Stomach (tissue), 9 donors: ENCODE data around the gene CCL17. TPM values are rescaled to one million over a fixed set of nuclear protein-coding genes. Genes with fewer than 3 reads are reported as not detected.
A peak's percentile ranks its signal among the peaks of the same experiment; 100 is the strongest.

Experiments used
- DNase-seq, 2 donors: peaks; one replicate each; pipeline versions ENCODE4 v3.0.0 to v3.0.0-alpha.2; 2013 to 2019
- H3K27ac ChIP-seq, 5 donors: fragments of 200-600 bp in 4 of 5; sonication (generic) in 4 of 5; one replicate each; pipeline ENCODE4 v1.5.1; 2013 to 2019; ENCODE audit warnings: mild to moderate bottlenecking in 1 of 5, moderate library complexity in 1 of 5
- H3K27me3 ChIP-seq, 3 donors: fragments of 200-600 bp; sonication (generic); one replicate each; pipeline ENCODE4 v1.5.1; 2017 to 2019; ENCODE audit warnings: mixed run types in 1 of 3
- H3K36me3 ChIP-seq, 4 donors: fragments of 200-600 bp; sonication (generic); 1 replicate in 3 of 4; 2 replicates in 1 of 4; pipeline ENCODE4 v1.5.1; 2016 to 2019
- H3K4me1 ChIP-seq, 4 donors: fragments of 200-600 bp; sonication (generic); one replicate each; pipeline ENCODE4 v1.5.1; 2016 to 2019
- H3K4me3 ChIP-seq, 4 donors: fragments of 200-600 bp; sonication (generic) in 3 of 4; one replicate each; pipeline ENCODE4 v1.5.1; 2016 to 2019; ENCODE audit warnings: mild to moderate bottlenecking in 1 of 4
- H3K9me3 ChIP-seq, 4 donors: fragments of 200-600 bp; sonication (generic); one replicate each; pipeline ENCODE4 v1.5.1; 2016 to 2019
- CTCF ChIP-seq, 7 experiments: fragments of 450-650 bp in 4 of 7; fragments of 200-600 bp in 3 of 7; sonication (generic) in 3 of 7; IDR thresholded peaks; one replicate each; pipeline ENCODE4 v1.5.1; 2016 to 2019; ENCODE audit warnings: antibody characterized with exemption in 7 of 7, control low read depth in 2 of 7, mild to moderate bottlenecking in 1 of 7
- EP300 ChIP-seq: sonication (generic); formaldehyde crosslinking; IDR thresholded peaks from one replicate; pipeline ENCODE4 v1.6.1; 2017; ENCODE audit warnings: antibody characterized with exemption
- POLR2A ChIP-seq, 4 donors: fragments of 450-650 bp; IDR thresholded peaks; one replicate each; pipeline ENCODE4 v1.6.1; 2016; ENCODE audit warnings: antibody characterized with exemption in 4 of 4, control low read depth in 2 of 4, mild to moderate bottlenecking in 1 of 4, moderate library complexity in 1 of 4
- POLR2AphosphoS5 ChIP-seq, 3 donors: sonication (generic); formaldehyde crosslinking; IDR thresholded peaks; one replicate each; pipeline ENCODE4 v1.6.1; 2016; ENCODE audit warnings: antibody characterized with exemption in 3 of 3
- WGBS, 5 donors: extraction: QIAGEN DNeasy Blood & Tissue Kit in 3 of 5; methylation state at CpG; one replicate each; pipeline versions ENCODE4 v1.1.5 to v1.1.7; 2013 to 2018; 5-methylcytosine and 5-hydroxymethylcytosine counted together
- intact Hi-C: fragments of 100-400 bp; cut with DNase I; formaldehyde crosslinking; loops from one replicate; pipeline ENCODE4 v1.15.1; 2023; ENCODE audit warnings: low total_unique reads
- polyA plus RNA-seq, 3 donors: library from polyadenylated mRNA; stranded (reverse); fragments of 200-250 nt; gene quantifications; one replicate each; pipeline ENCODE4 v1.2.3, GENCODE V29; 2013
- total RNA-seq, 5 donors: library from RNA; depleted of rRNA; stranded (reverse); fragments of >200 nt; gene quantifications; one replicate each; pipeline versions ENCODE4 v1.1.0 to v1.2.3, GENCODE V29; 2014 to 2016
- donor health status: healthy with polysubstance abuse.
- donor health status: Bipolar disorder and iron deficiency.
- donor health status: healthy.

The CCL17 gene
- total and polyA plus RNA-seq, 8 donors, result 3.9 TPM; not detected in 7

- Histone ChIP-seq H3K27ac (no peak overlapping the region), H3K4me3 (no peak overlapping the region), H3K9me3 (no peaks in the 10 kb centered on the region), H3K4me1 (peaks cover 0 to 4% (median 0%) of the 10 kb centered on the region in 4 donors), H3K27me3 (no peaks in the 10 kb centered on the region), H3K36me3 (no peaks in the 10 kb centered on the region)
- no peak for TF ChIP-seq EP300
- no peak for TF ChIP-seq POLR2A (IDR thresholded peaks at IDR 0.05)
- no peak for TF ChIP-seq CTCF (IDR thresholded peaks at IDR 0.05)
- no peak for TF ChIP-seq POLR2AphosphoS5 (IDR thresholded peaks at IDR 0.05)
- intact Hi-C loops, result no loop called here
- WGBS, 5 donors, result 66 to 86% (median 80%) methylated on average over 3 of the region's 3 CpGs
- no peak for DNase-seq
These were observed 530 bp downstream of the CCL17 start for GRCh38 chr16:57405097-57405496.

GRCh38 chr16:57406881-57407280 lies 2.3 kb downstream of the CCL17 start:
- no peak for TF ChIP-seq POLR2AphosphoS5 (IDR thresholded peaks at IDR 0.05)
- no peak for TF ChIP-seq EP300
- no peak for TF ChIP-seq POLR2A (IDR thresholded peaks at IDR 0.05)
- no peak for TF ChIP-seq CTCF (IDR thresholded peaks at IDR 0.05)
- 60 to 69% (median 69%) methylated on average over 2 of the region's 2 CpGs for WGBS, 5 donors
- no peak overlapping the region for H3K27ac ChIP-seq
- H3K9me3 ChIP-seq, result no peaks in the 10 kb centered on the region
- peaks cover 0 to 9% (median 0%) of the 10 kb centered on the region in 4 donors for H3K4me1 ChIP-seq
- no peak overlapping the region for H3K4me3 ChIP-seq
- H3K36me3 ChIP-seq, result no peaks in the 10 kb centered on the region
- no peaks in the 10 kb centered on the region for H3K27me3 ChIP-seq
- intact Hi-C loops, result no loop called here
- no peak for DNase-seq

GRCh38 chr16:57407521-57408353 lies 3.2 kb downstream of the CCL17 start:
- no peaks in the 10 kb centered on the region for H3K27me3 ChIP-seq
- H3K36me3 ChIP-seq, result no peaks in the 10 kb centered on the region
- intact Hi-C loops, result no loop called here
- no peak overlapping the region for H3K4me3 ChIP-seq
- H3K9me3 ChIP-seq, result no peaks in the 10 kb centered on the region
- H3K27ac ChIP-seq, result no peak overlapping the region
- no peak for TF ChIP-seq CTCF (IDR thresholded peaks at IDR 0.05)
- TF ChIP-seq POLR2A (IDR thresholded peaks at IDR 0.05), result no peak
- peaks cover 0 to 9% (median 0%) of the 10 kb centered on the region in 4 donors for H3K4me1 ChIP-seq
- DNase-seq, result no peak
- 84 to 93% (median 89%) methylated on average over 5 of the region's 5 CpGs for WGBS, 5 donors

- Histone ChIP-seq H3K4me3 (no peak overlapping the region), H3K27ac (peak overlapping the region in 3 of 5 donors; percentile 27 to 51 (median 46)), H3K36me3 (no peaks in the 10 kb centered on the region), H3K4me1 (peaks cover 0 to 9% (median 0%) of the 10 kb centered on the region in 4 donors), H3K9me3 (no peaks in the 10 kb centered on the region), H3K27me3 (no peaks in the 10 kb centered on the region)
- no peak for DNase-seq
- 72 to 84% (median 76%) methylated on average over 5 of the region's 5 CpGs for WGBS, 5 donors
- intact Hi-C loops, result no loop called here
- no peak for TF ChIP-seq EP300
- no peak for TF ChIP-seq POLR2AphosphoS5 (IDR thresholded peaks at IDR 0.05)
- no peak for TF ChIP-seq CTCF (IDR thresholded peaks at IDR 0.05)
- no peak for TF ChIP-seq POLR2A (IDR thresholded peaks at IDR 0.05)
These were observed 4.5 kb downstream of the CCL17 start for GRCh38 chr16:57409065-57409464.
